Neural cell (in vitro differentiated cells): ENCODE measurements around the gene IGF2BP3. TPM values are rescaled to one million over a fixed set of nuclear protein-coding genes. Genes with fewer than 3 reads are reported as not detected.

Source experiments
- H2AFZ ChIP-seq: fragments of 200-600, 300-800 bp; sonication (generic), shearing (Covaris generic); 2 replicates; pipeline ENCODE4 v1.6.0; 2014; ENCODE audit warnings: low read depth, mild to moderate bottlenecking, antibody characterized with exemption, low read length, moderate library complexity
- H3F3A ChIP-seq: fragments of 200-600 bp; shearing (Covaris generic); 2 replicates; pipeline ENCODE4 v1.6.1; 2016; ENCODE audit warnings: mild to moderate bottlenecking, moderate library complexity, mixed read lengths, antibody characterized with exemption, low read length; ENCODE audit not compliant: insufficient read depth, poor library complexity, severe bottlenecking
- H3K27ac ChIP-seq: fragments of 200-600, 300-800 bp; sonication (generic), shearing (Covaris generic); 2 replicates; pipeline ENCODE4 v1.5.1; 2014; ENCODE audit warnings: mild to moderate bottlenecking, low read length, moderate library complexity
- H3K27me3 ChIP-seq: fragments of 300-800, 200-600 bp; sonication (generic), shearing (Covaris generic); 2 replicates; pipeline ENCODE4 v1.6.0; 2014; ENCODE audit warnings: mild to moderate bottlenecking, low read depth, low read length, moderate library complexity; ENCODE audit not compliant: insufficient read depth
- H3K36me3 ChIP-seq: fragments of 300-800, 200-600 bp; sonication (generic), shearing (Covaris generic); 2 replicates; pipeline ENCODE4 v1.5.1; 2014; ENCODE audit warnings: mild to moderate bottlenecking, antibody characterized with exemption, low read length, moderate library complexity; ENCODE audit not compliant: insufficient read depth
- H3K4me2 ChIP-seq: fragments of 300-800, 200-600 bp; sonication (generic), shearing (Covaris generic); 2 replicates; pipeline ENCODE4 v1.6.0; 2014; ENCODE audit warnings: mild to moderate bottlenecking, low read length
- H3K4me3 ChIP-seq: fragments of 300-800, 200-600 bp; sonication (generic), shearing (Covaris generic); 2 replicates; pipeline ENCODE4 v1.5.1; 2014; ENCODE audit warnings: mild to moderate bottlenecking, low read length, moderate library complexity
- H3K79me2 ChIP-seq: fragments of 200-600 bp; shearing (Covaris generic); replicated peaks from 2 replicates; pipeline ENCODE4 v1.6.0; 2014; ENCODE audit warnings: mild to moderate bottlenecking, low read length, moderate library complexity; ENCODE audit not compliant: insufficient read depth
- H3K9ac ChIP-seq: fragments of 300-800, 200-600 bp; sonication (generic), shearing (Covaris generic); 2 replicates; pipeline ENCODE4 v1.6.1; 2016; ENCODE audit warnings: mild to moderate bottlenecking, low read length, mixed read lengths
- H3K9me2 ChIP-seq: fragments of 200-600 bp; shearing (Covaris generic); 2 replicates; pipeline ENCODE4 v1.6.1; 2016; ENCODE audit warnings: mild to moderate bottlenecking, low read length, mixed read lengths; ENCODE audit not compliant: insufficient read depth
- H3K9me3 ChIP-seq: fragments of 200-600, 300-800 bp; sonication (generic), shearing (Covaris generic); 2 replicates; pipeline ENCODE4 v1.6.1; 2016; ENCODE audit warnings: mild to moderate bottlenecking, mixed run types, low read length, moderate library complexity, mixed read lengths
- H4K20me1 ChIP-seq: fragments of 200-600 bp; shearing (Covaris generic); 2 replicates; pipeline ENCODE4 v1.6.1; 2016; ENCODE audit warnings: mild to moderate bottlenecking, mixed run types; ENCODE audit not compliant: insufficient read depth
- EP300 ChIP-seq: fragments of 450-650 bp; conservative IDR thresholded peaks from 2 replicates; pipeline ENCODE4 v1.6.1; 2014; ENCODE audit warnings: antibody characterized with exemption, mild to moderate bottlenecking, moderate library complexity; ENCODE audit not compliant: poor library complexity, severe bottlenecking
- EZH2 ChIP-seq: fragments of 200-600, 300-800 bp; shearing (Covaris generic), sonication (generic); IDR thresholded peaks from 2 replicates; pipeline ENCODE4 v1.6.1; 2014; ENCODE audit warnings: antibody characterized with exemption, low read length, borderline replicate concordance, mild to moderate bottlenecking; ENCODE audit not compliant: insufficient read depth, poor library complexity, severe bottlenecking
- MXI1 ChIP-seq: fragments of 450-650 bp; conservative IDR thresholded peaks from 2 replicates; pipeline ENCODE4 v1.6.1; 2014; ENCODE audit warnings: antibody characterized with exemption, mild to moderate bottlenecking; ENCODE audit not compliant: poor library complexity, severe bottlenecking
- POLR2AphosphoS5 ChIP-seq: IDR thresholded peaks from 2 replicates; pipeline ENCODE4 v1.6.1; 2012
- RAD21 ChIP-seq: fragments of 450-650 bp; conservative IDR thresholded peaks from 2 replicates; pipeline ENCODE4 v1.6.1; 2014; ENCODE audit warnings: antibody characterized with exemption, mild to moderate bottlenecking, moderate library complexity
- REST ChIP-seq: IDR thresholded peaks from 2 replicates; pipeline ENCODE4 v1.6.1; 2012; ENCODE audit warnings: borderline replicate concordance
- SMC3 ChIP-seq: fragments of 450-650 bp; conservative IDR thresholded peaks from 2 replicates; pipeline ENCODE4 v1.6.1; 2014; ENCODE audit warnings: antibody characterized with exemption, mild to moderate bottlenecking, moderate library complexity; ENCODE audit not compliant: poor library complexity
- TAF1 ChIP-seq: IDR thresholded peaks from 2 replicates; pipeline ENCODE4 v1.6.1; 2012; ENCODE audit warnings: low read depth
- polyA plus RNA-seq: library from polyadenylated mRNA; depleted of rRNA; stranded (reverse); fragments of >200 nt; gene quantifications from 2 replicates; pipeline ENCODE4 v1.2.3, GENCODE V29; 2014
- TF ChIP-seq, protein P1 (sequence below): fragments of 450-650 bp; IDR thresholded peaks from 2 replicates; pipeline ENCODE4 v1.5.1; 2014; ENCODE audit warnings: antibody characterized with exemption, mild to moderate bottlenecking, moderate library complexity; ENCODE audit not compliant: poor library complexity, severe bottlenecking

The IGF2BP3 gene
- polyA plus RNA-seq, 1 donor from 2014 or later = 29.6 TPM

GRCh38 chr7:23331132-23331531, 139.2 kb downstream of the IGF2BP3 start:
- peaks cover 4% of the 10 kb centered on the region for H3K36me3 ChIP-seq
- TF ChIP-seq TAF1 (no peak), EZH2 (no peak), REST (no peak), SMC3 (no peak), RAD21 (no peak), MXI1 (no peak)
- TF ChIP-seq, protein P1, sequence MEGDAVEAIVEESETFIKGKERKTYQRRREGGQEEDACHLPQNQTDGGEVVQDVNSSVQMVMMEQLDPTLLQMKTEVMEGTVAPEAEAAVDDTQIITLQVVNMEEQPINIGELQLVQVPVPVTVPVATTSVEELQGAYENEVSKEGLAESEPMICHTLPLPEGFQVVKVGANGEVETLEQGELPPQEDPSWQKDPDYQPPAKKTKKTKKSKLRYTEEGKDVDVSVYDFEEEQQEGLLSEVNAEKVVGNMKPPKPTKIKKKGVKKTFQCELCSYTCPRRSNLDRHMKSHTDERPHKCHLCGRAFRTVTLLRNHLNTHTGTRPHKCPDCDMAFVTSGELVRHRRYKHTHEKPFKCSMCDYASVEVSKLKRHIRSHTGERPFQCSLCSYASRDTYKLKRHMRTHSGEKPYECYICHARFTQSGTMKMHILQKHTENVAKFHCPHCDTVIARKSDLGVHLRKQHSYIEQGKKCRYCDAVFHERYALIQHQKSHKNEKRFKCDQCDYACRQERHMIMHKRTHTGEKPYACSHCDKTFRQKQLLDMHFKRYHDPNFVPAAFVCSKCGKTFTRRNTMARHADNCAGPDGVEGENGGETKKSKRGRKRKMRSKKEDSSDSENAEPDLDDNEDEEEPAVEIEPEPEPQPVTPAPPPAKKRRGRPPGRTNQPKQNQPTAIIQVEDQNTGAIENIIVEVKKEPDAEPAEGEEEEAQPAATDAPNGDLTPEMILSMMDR = no peak
- H3K27ac ChIP-seq = no peak overlapping the region
- H3K9me3 ChIP-seq = no peaks in the 10 kb centered on the region
- H4K20me1 ChIP-seq = no peaks in the 10 kb centered on the region
- H3K27me3 ChIP-seq = no peaks in the 10 kb centered on the region
- H2AFZ ChIP-seq = no peak overlapping the region
- no peaks in the 10 kb centered on the region for H3F3A ChIP-seq
- H3K9me2 ChIP-seq = no peaks in the 10 kb centered on the region
- H3K4me3 ChIP-seq = no peak overlapping the region
- H3K4me2 ChIP-seq = no peak overlapping the region
- no peaks in the 10 kb centered on the region for H3K79me2 ChIP-seq
- H3K9ac ChIP-seq = no peak overlapping the region

DNA sequence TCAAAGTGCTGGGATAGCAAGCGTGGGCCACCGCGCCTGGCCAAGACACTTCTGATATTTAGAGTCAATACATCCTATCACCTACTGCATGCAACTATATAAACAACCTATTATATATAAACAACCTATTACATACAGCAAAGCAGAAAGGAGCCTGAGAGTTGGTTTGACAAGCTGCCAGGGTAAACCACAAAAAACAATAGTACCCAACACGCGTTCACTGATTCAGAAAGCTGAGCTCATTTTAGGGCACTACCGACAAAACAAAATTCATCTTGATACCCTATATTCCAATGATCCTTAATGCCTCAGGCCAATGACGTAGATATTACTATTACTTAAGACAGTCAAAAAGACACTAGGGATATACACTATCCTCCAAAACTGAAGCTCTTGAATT, 154.9 kb downstream of the IGF2BP3 start:
- H3K36me3 ChIP-seq = peaks cover 5% of the 10 kb centered on the region

More for the DNA sequence above, 154.9 kb downstream of the IGF2BP3 start:
- Histone ChIP-seq H3K9me3 (no peaks in the 10 kb centered on the region), H3K9ac (no peak overlapping the region), H3K4me3 (no peak overlapping the region), H3F3A (no peaks in the 10 kb centered on the region), H3K79me2 (no peaks in the 10 kb centered on the region), H4K20me1 (no peaks in the 10 kb centered on the region), H2AFZ (no peak overlapping the region), H3K9me2 (no peaks in the 10 kb centered on the region), H3K4me2 (no peak overlapping the region), H3K27me3 (no peaks in the 10 kb centered on the region), H3K27ac (no peak overlapping the region)
- TF ChIP-seq MXI1 (no peak), RAD21 (no peak), SMC3 (no peak), EZH2 (no peak), REST (no peak), POLR2AphosphoS5 (no peak), TAF1 (no peak), EP300 (no peak)
- TF ChIP-seq, protein P1 = no peak
